H1 (cell line): Measurements from ENCODE around the gene UBAP1. TPM values are rescaled to one million over a fixed set of nuclear protein-coding genes. Genes with fewer than 3 reads are reported as not detected.

ENCODE experiments used
- CTCF ChIA-PET: fragments of 300-600 bp; sonication (Branson Sonifier 250); formaldehyde crosslinking; loops from one replicate; lab custom pipeline; 2021; ENCODE audit not compliant: partially characterized antibody; lab: Charles Lee
- POLR2A ChIA-PET: fragments of 300-600 bp; sonication (Branson Sonifier 250); formaldehyde crosslinking; loops from one replicate; lab custom pipeline; 2021; ENCODE audit warnings: inconsistent platforms; ENCODE audit not compliant: partially characterized antibody; lab: Charles Lee
- DNase-seq, 2 experiments: peaks; one replicate each; pipeline versions ENCODE4 v3.0.0 to v3.0.0-alpha.2; 2010 to 2022; ENCODE audit warnings: low spot score in 2 of 2, low read depth in 1 of 2, mixed read lengths in 1 of 2
- FAIRE-seq: peaks from 2 replicates; lab custom pipeline; 2011; peaks lifted over from hg19 to GRCh38; lab: Jason Lieb, UNC
- H2AFZ ChIP-seq: 2 replicates; pipeline ENCODE4 v1.8.1; 2012; ENCODE audit warnings: low read length, inconsistent platforms
- H2AK5ac ChIP-seq: 2 replicates; pipeline ENCODE4 v1.6.1; 2013; ENCODE audit warnings: low read depth, low read length
- H2BK120ac ChIP-seq: replicated peaks from 2 replicates; pipeline ENCODE3; 2013; ENCODE audit warnings: low read depth, low read length, inconsistent platforms
- H2BK12ac ChIP-seq: 2 replicates; pipeline ENCODE4 v1.6.1; 2013; ENCODE audit warnings: low read depth, low read length
- H2BK15ac ChIP-seq: 2 replicates; pipeline ENCODE4 v1.6.1; 2013; ENCODE audit warnings: low read length
- H2BK20ac ChIP-seq: 2 replicates; pipeline ENCODE4 v1.6.1; 2013; ENCODE audit warnings: low read length
- H2BK5ac ChIP-seq: 2 replicates; pipeline ENCODE4 v1.6.1; 2013; ENCODE audit warnings: low read depth, low read length
- H3K14ac ChIP-seq: 2 replicates; pipeline ENCODE4 v1.6.1; 2013; ENCODE audit warnings: inconsistent platforms; ENCODE audit not compliant: insufficient read length
- H3K18ac ChIP-seq: 2 replicates; pipeline ENCODE4 v1.6.1; 2013; ENCODE audit warnings: low read length; ENCODE audit errors: extremely low read depth
- H3K23ac ChIP-seq: 2 replicates; pipeline ENCODE4 v1.6.1; 2013; ENCODE audit warnings: inconsistent platforms; ENCODE audit not compliant: insufficient read length
- H3K23me2 ChIP-seq: 2 replicates; pipeline ENCODE4 v1.6.1; 2013; ENCODE audit warnings: low read depth, low read length
- H3K27ac ChIP-seq: 2 replicates; pipeline ENCODE4 v1.6.1; 2011; ENCODE audit warnings: low read depth, low read length, inconsistent platforms
- H3K27me3 ChIP-seq, 4 experiments: replicated peaks in 1 of 4; 1 replicate in 1 of 4; 2 replicates in 3 of 4; pipeline versions ENCODE4 v1.6.1 to v1.8.1; 2011 to 2013; ENCODE audit warnings: low read length in 3 of 4, mild to moderate bottlenecking in 3 of 4, inconsistent platforms in 2 of 4, mixed read lengths in 2 of 4, moderate library complexity in 1 of 4; ENCODE audit not compliant: control insufficient read depth in 3 of 4, insufficient read depth in 3 of 4; ENCODE audit errors: extremely low read depth in 1 of 4
- H3K36me3 ChIP-seq, 4 experiments: 2 replicates each; pipeline versions ENCODE4 v1.6.1 to v1.8.1; 2011 to 2013; ENCODE audit warnings: mild to moderate bottlenecking in 4 of 4, low read length in 3 of 4, moderate library complexity in 2 of 4, control low read depth in 1 of 4, inconsistent platforms in 1 of 4; ENCODE audit not compliant: insufficient read depth in 4 of 4, control insufficient read depth in 2 of 4
- H3K4ac ChIP-seq: replicated peaks from 2 replicates; pipeline ENCODE3; 2013; ENCODE audit warnings: low read length, low read depth, mixed read lengths, inconsistent platforms; ENCODE audit not compliant: insufficient read length
- H3K4me1 ChIP-seq, 4 experiments: replicated peaks in 1 of 4; 1 replicate in 1 of 4; 2 replicates in 3 of 4; pipeline versions ENCODE4 v1.6.1 to v1.8.1; 2011 to 2013; ENCODE audit warnings: low read length in 3 of 4, inconsistent platforms in 2 of 4, mixed read lengths in 1 of 4; ENCODE audit not compliant: insufficient read depth in 4 of 4, control insufficient read depth in 3 of 4
- H3K4me2 ChIP-seq, 2 experiments: 2 replicates each; pipeline versions ENCODE4 v1.6.1 to v1.8.1; 2011 to 2013; ENCODE audit warnings: low read depth in 2 of 2, low read length in 2 of 2, control low read depth in 1 of 2, inconsistent platforms in 1 of 2, mild to moderate bottlenecking in 1 of 2; ENCODE audit not compliant: insufficient read depth in 1 of 2
- H3K4me3 ChIP-seq, 4 experiments: fragments of 200-600, 300-600 bp in 1 of 4; sonication (generic), shearing (Covaris generic), sonication (Bioruptor Twin) in 1 of 4; 2 replicates each; pipeline versions ENCODE4 v1.5.1 to v1.8.1; 2011 to 2016; ENCODE audit warnings: low read length in 4 of 4, low read depth in 3 of 4, control low read depth in 2 of 4, inconsistent platforms in 2 of 4, mild to moderate bottlenecking in 2 of 4, mixed read lengths in 1 of 4, moderate library complexity in 1 of 4; ENCODE audit not compliant: insufficient read depth in 2 of 4; ENCODE audit errors: extremely low read depth in 1 of 4
- H3K56ac ChIP-seq: replicated peaks from 2 replicates; pipeline ENCODE3; 2013; ENCODE audit warnings: low read depth, mild to moderate bottlenecking, mixed read lengths, low read length, inconsistent platforms; ENCODE audit not compliant: insufficient read length
- H3K79me1 ChIP-seq: 2 replicates; pipeline ENCODE4 v1.6.1; 2013; ENCODE audit warnings: low read depth, low read length, control low read depth
- H3K79me2 ChIP-seq, 2 experiments: 2 replicates each; pipeline versions ENCODE4 v1.6.1 to v1.8.1; 2012 to 2013; ENCODE audit warnings: low read length in 2 of 2, mild to moderate bottlenecking in 2 of 2, inconsistent platforms in 1 of 2; ENCODE audit not compliant: insufficient read depth in 2 of 2, control insufficient read depth in 1 of 2
- H3K9ac ChIP-seq, 4 experiments: replicated peaks in 1 of 4; 1 replicate in 1 of 4; 2 replicates in 3 of 4; pipeline versions ENCODE4 v1.6.1 to v1.8.1; 2011 to 2013; ENCODE audit warnings: low read depth in 3 of 4, low read length in 3 of 4, control low read depth in 2 of 4, mild to moderate bottlenecking in 2 of 4, moderate library complexity in 2 of 4, inconsistent platforms in 1 of 4; ENCODE audit errors: extremely low read depth in 1 of 4
- H3K9me3 ChIP-seq, 2 experiments: 2 replicates each; pipeline versions ENCODE4 v1.6.1 to v1.8.1; 2012 to 2013; ENCODE audit warnings: mild to moderate bottlenecking in 2 of 2, moderate library complexity in 2 of 2, control low read depth in 1 of 2, inconsistent platforms in 1 of 2, low read depth in 1 of 2, low read length in 1 of 2, mixed read lengths in 1 of 2; ENCODE audit not compliant: insufficient read depth in 2 of 2
- H4K20me1 ChIP-seq, 2 experiments: replicated peaks in 1 of 2; 2 replicates each; pipeline versions ENCODE3 to v1.8.1; 2011 to 2013; ENCODE audit warnings: inconsistent platforms in 2 of 2, low read length in 2 of 2, mild to moderate bottlenecking in 1 of 2; ENCODE audit not compliant: insufficient read depth in 2 of 2, control insufficient read depth in 1 of 2
- H4K5ac ChIP-seq: 2 replicates; pipeline ENCODE4 v1.6.1; 2013; ENCODE audit warnings: low read length, low read depth, mixed read lengths, inconsistent platforms; ENCODE audit not compliant: insufficient read length
- H4K8ac ChIP-seq: 2 replicates; pipeline ENCODE4 v1.8.0; 2013; ENCODE audit warnings: mild to moderate bottlenecking, moderate library complexity, low read length, inconsistent platforms; ENCODE audit not compliant: insufficient read depth; ENCODE audit errors: extremely low read depth
- H4K91ac ChIP-seq: replicated peaks from 2 replicates; pipeline ENCODE3; 2013; ENCODE audit warnings: low read length, mixed read lengths, inconsistent platforms; ENCODE audit not compliant: insufficient read length
- CTBP2 ChIP-seq: IDR thresholded peaks from 2 replicates; pipeline ENCODE4 v1.7.0; 2011; ENCODE audit warnings: borderline replicate concordance, mild to moderate bottlenecking, moderate library complexity, mixed read lengths, low read length; ENCODE audit not compliant: insufficient read depth, insufficient read length
- KDM4A ChIP-seq: IDR thresholded peaks from one replicate; pipeline ENCODE4 v1.7.1; 2012; ENCODE audit warnings: low read depth, mild to moderate bottlenecking, moderate library complexity, low read length, inconsistent platforms; ENCODE audit not compliant: severe bottlenecking
- PHF8 ChIP-seq: fragments of 200-600 bp; sonication (generic); conservative IDR thresholded peaks from 2 replicates; pipeline ENCODE4 v1.7.1; 2012; ENCODE audit warnings: low read depth, mild to moderate bottlenecking, inconsistent platforms, low read length, moderate library complexity
- RAD21 ChIP-seq, 2 experiments: IDR thresholded peaks in 1 of 2; conservative IDR thresholded peaks in 1 of 2; 2 replicates each; pipeline ENCODE4 v1.6.1; 2011; ENCODE audit warnings: low read depth in 2 of 2, low read length in 2 of 2, improper control_type of control experiment in 1 of 2, inconsistent platforms in 1 of 2, mild to moderate bottlenecking in 1 of 2, moderate library complexity in 1 of 2
- SUZ12 ChIP-seq: fragments of 200-600 bp; sonication (generic); IDR thresholded peaks from 2 replicates; pipeline ENCODE4 v1.6.1; 2012; ENCODE audit warnings: mild to moderate bottlenecking, inconsistent platforms, low read length, moderate library complexity, mixed read lengths
- WGBS, 2 experiments: shearing (Covaris generic) in 1 of 2; methylation state at CpG; one replicate each; pipeline versions ENCODE4 v1.1.6 to v1.1.7; 2013 to 2015; ENCODE audit warnings: low lambda C conversion rate in 2 of 2, mixed read lengths in 2 of 2, inconsistent platforms in 1 of 2, low coverage in 1 of 2, missing lambda C conversion rate in 1 of 2; ENCODE audit not compliant: insufficient replicate concordance in 2 of 2, insufficient coverage in 1 of 2, insufficient read length in 1 of 2; ENCODE audit errors: extremely low coverage in 1 of 2, missing lambda C conversion rate in 1 of 2; 5-methylcytosine and 5-hydroxymethylcytosine counted together
- polyA plus RNA-seq, 7 experiments: library from polyadenylated mRNA; depleted of rRNA in 3 of 7; stranded (reverse) in 5 of 7; unstranded in 2 of 7; fragments of >200 nt in 5 of 7; fragments of 200-250 nt in 2 of 7; gene quantifications; 1 replicate in 5 of 7; 2 replicates in 1 of 7; 4 replicates in 1 of 7; pipeline versions ENCODE4 v1.2.1 to v1.2.3, GENCODE V29; 2011 to 2013; ENCODE audit warnings: missing spikeins in 2 of 7, mixed read lengths in 2 of 7
- total RNA-seq: library from RNA; stranded (reverse); fragmentation: NEBNext Ultra II Directional; extraction: Animal tissue kit (Norgen Biotek cat#: 25700); gene quantifications from 2 replicates; pipeline ENCODE4 v1.2.1, GENCODE V29; 2021

UBAP1 gene
- total and polyA plus RNA-seq, 2 of the 8 experiments (the other 6 are each of a cell fraction or from before 2014, with no cell fraction given) = 31.3 to 31.4 TPM

GRCh38 chr9:34262971-34263370 is 84.1 kb downstream of the UBAP1 start:
- no peak overlapping the region for H4K91ac ChIP-seq
- WGBS, 2 experiments = 100% methylated on average over 3 of the region's 3 CpGs; no CpG with 5 or more reads in 1 of the 2 experiments
- no peaks in the 10 kb centered on the region for H3K4me1 ChIP-seq
- no peak overlapping the region for H2BK20ac ChIP-seq
- no peak for FAIRE-seq
- no peaks in the 10 kb centered on the region for H3K79me2 ChIP-seq
- no peak overlapping the region for H2BK5ac ChIP-seq
- H2BK120ac ChIP-seq = no peak overlapping the region
- no peak for DNase-seq
- H3K18ac ChIP-seq = no peak overlapping the region
- no peaks in the 10 kb centered on the region for H3K79me1 ChIP-seq
- POLR2A ChIA-PET = no interaction called here
- H3K56ac ChIP-seq = no peak overlapping the region
- CTCF ChIA-PET = interaction anchor here (0.8 to 12.6 kb wide), 2 partner anchors 8 to 20 kb away, joined by 3 to 102 read pairs; no protein-coding TSS in a partner anchor
- no peak overlapping the region for H3K4me2 ChIP-seq
- no peak overlapping the region for H4K8ac ChIP-seq
- H2AFZ ChIP-seq = no peak overlapping the region
- no peak overlapping the region for H2BK12ac ChIP-seq
- no peaks in the 10 kb centered on the region for H3K27me3 ChIP-seq
- H4K5ac ChIP-seq = no peak overlapping the region
- no peak overlapping the region for H3K14ac ChIP-seq
- H3K36me3 ChIP-seq = peaks cover 3 to 7% (median 4%) of the 10 kb centered on the region in 4 experiments; a peak in 5 of 8 replicates
- no peak overlapping the region for H3K9ac ChIP-seq
- H3K4ac ChIP-seq = no peak overlapping the region
- H2AK5ac ChIP-seq = no peak overlapping the region
- no peak for TF ChIP-seq SUZ12
- no peak for TF ChIP-seq PHF8
- no peak for TF ChIP-seq KDM4A
- no peak for TF ChIP-seq RAD21 (IDR thresholded peaks at IDR 0.05 in 1 of 2, conservative IDR thresholded peaks at IDR 0.05 in 1 of 2; ENCODE audit: low read depth in 2 of 2, low read length in 2 of 2)
- TF ChIP-seq CTBP2 = no peak
- H3K23ac ChIP-seq = no peak overlapping the region
- no peaks in the 10 kb centered on the region for H4K20me1 ChIP-seq
- H3K9me3 ChIP-seq = no peaks in the 10 kb centered on the region
- no peak overlapping the region for H2BK15ac ChIP-seq
- H3K23me2 ChIP-seq = no peaks in the 10 kb centered on the region
- H3K4me3 ChIP-seq = no peak overlapping the region
- no peak overlapping the region for H3K27ac ChIP-seq
